Hepatocyte (in vitro differentiated cells): ENCODE data around the gene AVEN. TPM values are rescaled to one million over a fixed set of nuclear protein-coding genes. Genes with fewer than 3 reads are reported as not detected.

Experiments
- DNase-seq: peaks from one replicate; pipeline ENCODE4 v3.0.0-alpha.2; 2016; ENCODE audit warnings: low spot score
- H2AFZ ChIP-seq: fragments of 200-600 bp; sonication (generic); 2 replicates; pipeline ENCODE4 v1.6.0; 2016; ENCODE audit warnings: antibody characterized with exemption, mild to moderate bottlenecking
- H3K27ac ChIP-seq: fragments of 200-600 bp; sonication (generic); 2 replicates; pipeline ENCODE4 v1.5.1; 2016; ENCODE audit warnings: mild to moderate bottlenecking
- H3K27me3 ChIP-seq: fragments of 200-600 bp; sonication (generic); 2 replicates; pipeline ENCODE4 v1.6.1; 2016
- H3K36me3 ChIP-seq: fragments of 200-600 bp; sonication (generic); replicated peaks from 2 replicates; pipeline ENCODE4 v1.5.1; 2016; ENCODE audit warnings: low read depth; ENCODE audit not compliant: insufficient read depth
- H3K4me1 ChIP-seq: fragments of 200-600 bp; sonication (generic); 2 replicates; pipeline ENCODE4 v1.5.1; 2016; ENCODE audit warnings: mild to moderate bottlenecking, moderate library complexity; ENCODE audit not compliant: insufficient read depth
- H3K4me2 ChIP-seq: fragments of 200-600 bp; sonication (generic); 2 replicates; pipeline ENCODE4 v1.6.0; 2016
- H3K4me3 ChIP-seq: fragments of 200-600 bp; sonication (generic); 2 replicates; pipeline ENCODE4 v1.5.1; 2016; ENCODE audit warnings: mild to moderate bottlenecking
- H3K79me2 ChIP-seq: fragments of 200-600 bp; sonication (generic); 2 replicates; pipeline ENCODE4 v1.6.0; 2017; ENCODE audit warnings: mild to moderate bottlenecking
- H3K9me2 ChIP-seq: fragments of 200-600 bp; sonication (generic); replicated peaks from 2 replicates; pipeline ENCODE4 v1.6.0; 2017; ENCODE audit warnings: mild to moderate bottlenecking; ENCODE audit not compliant: insufficient read depth
- H3K9me3 ChIP-seq: fragments of 200-600 bp; sonication (generic); 2 replicates; pipeline ENCODE4 v1.5.1; 2016; ENCODE audit warnings: low read depth, mild to moderate bottlenecking
- H4K20me1 ChIP-seq: fragments of 200-600 bp; sonication (generic); 2 replicates; pipeline ENCODE4 v1.6.0; 2016; ENCODE audit warnings: mild to moderate bottlenecking; ENCODE audit not compliant: insufficient read depth, poor library complexity, severe bottlenecking
- EZH2 ChIP-seq: fragments of 200-600 bp; sonication (generic); IDR thresholded peaks from 2 replicates; pipeline ENCODE4 v1.6.1; 2016; ENCODE audit warnings: antibody characterized with exemption, mild to moderate bottlenecking, borderline replicate concordance
- EZH2phosphoT487 ChIP-seq: fragments of 200-600 bp; sonication (generic); IDR thresholded peaks from one replicate; pipeline ENCODE4 v1.6.1; 2018; ENCODE audit warnings: antibody characterized with exemption, mild to moderate bottlenecking, low read depth, moderate library complexity; ENCODE audit not compliant: unreplicated experiment, severe bottlenecking
- WGBS: methylation state at CpG from one replicate; pipeline ENCODE4 v1.1.6; 2016; ENCODE audit warnings: low lambda C conversion rate; ENCODE audit errors: missing lambda C conversion rate; 5-methylcytosine and 5-hydroxymethylcytosine counted together
- polyA plus RNA-seq: library from polyadenylated mRNA; unstranded; fragments of >200 nt; fragmentation: Nextera tagmentation; extraction: Ambion mirVana; gene quantifications from 2 replicates; pipeline ENCODE4 v1.2.1, GENCODE V29; 2016
- total RNA-seq: library from RNA; depleted of rRNA; stranded (reverse); fragments of >200 nt; gene quantifications from 2 replicates; pipeline ENCODE4 v1.2.3, GENCODE V29; 2014
- TF ChIP-seq, protein P1 (sequence below): fragments of 200-600 bp; sonication (generic); IDR thresholded peaks from 2 replicates; pipeline ENCODE4 v1.5.1; 2016; ENCODE audit warnings: antibody characterized with exemption, mild to moderate bottlenecking; ENCODE audit not compliant: poor library complexity

Gene AVEN
- total and polyA plus RNA-seq, 2 experiments from 2014 or later, result 14.8 to 16.4 TPM

- no peaks in the 10 kb centered on the region for H3K4me1 ChIP-seq
- H3K27me3 ChIP-seq, result no peaks in the 10 kb centered on the region
- no peaks in the 10 kb centered on the region for H4K20me1 ChIP-seq
- 90% methylated on average over 3 of the region's 3 CpGs for WGBS
- no peaks in the 10 kb centered on the region for H3K9me2 ChIP-seq
- TF ChIP-seq EZH2phosphoT487 (no peak), EZH2 (no peak)
- TF ChIP-seq, protein P1, sequence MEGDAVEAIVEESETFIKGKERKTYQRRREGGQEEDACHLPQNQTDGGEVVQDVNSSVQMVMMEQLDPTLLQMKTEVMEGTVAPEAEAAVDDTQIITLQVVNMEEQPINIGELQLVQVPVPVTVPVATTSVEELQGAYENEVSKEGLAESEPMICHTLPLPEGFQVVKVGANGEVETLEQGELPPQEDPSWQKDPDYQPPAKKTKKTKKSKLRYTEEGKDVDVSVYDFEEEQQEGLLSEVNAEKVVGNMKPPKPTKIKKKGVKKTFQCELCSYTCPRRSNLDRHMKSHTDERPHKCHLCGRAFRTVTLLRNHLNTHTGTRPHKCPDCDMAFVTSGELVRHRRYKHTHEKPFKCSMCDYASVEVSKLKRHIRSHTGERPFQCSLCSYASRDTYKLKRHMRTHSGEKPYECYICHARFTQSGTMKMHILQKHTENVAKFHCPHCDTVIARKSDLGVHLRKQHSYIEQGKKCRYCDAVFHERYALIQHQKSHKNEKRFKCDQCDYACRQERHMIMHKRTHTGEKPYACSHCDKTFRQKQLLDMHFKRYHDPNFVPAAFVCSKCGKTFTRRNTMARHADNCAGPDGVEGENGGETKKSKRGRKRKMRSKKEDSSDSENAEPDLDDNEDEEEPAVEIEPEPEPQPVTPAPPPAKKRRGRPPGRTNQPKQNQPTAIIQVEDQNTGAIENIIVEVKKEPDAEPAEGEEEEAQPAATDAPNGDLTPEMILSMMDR, result no peak
- H3K36me3 ChIP-seq, result no peaks in the 10 kb centered on the region
- no peak overlapping the region for H3K4me3 ChIP-seq
- no peaks in the 10 kb centered on the region for H3K9me3 ChIP-seq
- no peak overlapping the region for H2AFZ ChIP-seq
- H3K79me2 ChIP-seq, result no peaks in the 10 kb centered on the region
- H3K4me2 ChIP-seq, result no peak overlapping the region
- no peak for DNase-seq
- no peak overlapping the region for H3K27ac ChIP-seq
Measured at GRCh38 chr15:33860754-33861153, 178.2 kb downstream of the AVEN start.

- Histone ChIP-seq H3K4me1 (no peaks in the 10 kb centered on the region), H3K4me2 (no peak overlapping the region), H3K9me3 (no peaks in the 10 kb centered on the region), H4K20me1 (no peaks in the 10 kb centered on the region), H2AFZ (no peak overlapping the region), H3K27ac (no peak overlapping the region), H3K79me2 (no peaks in the 10 kb centered on the region), H3K27me3 (no peaks in the 10 kb centered on the region), H3K36me3 (no peaks in the 10 kb centered on the region), H3K9me2 (no peaks in the 10 kb centered on the region), H3K4me3 (no peak overlapping the region)
- TF ChIP-seq, protein P1, result no peak
- no peak for TF ChIP-seq EZH2
- no peak for TF ChIP-seq EZH2phosphoT487
- WGBS, result 84% methylated on average over 1 of the region's 1 CpG
- no peak for DNase-seq
Measured at GRCh38 chr15:33859992-33860545, 178.9 kb downstream of the AVEN start.

- Histone ChIP-seq H3K9me3 (no peaks in the 10 kb centered on the region), H3K9me2 (no peaks in the 10 kb centered on the region), H3K27ac (no peak overlapping the region), H3K4me1 (no peaks in the 10 kb centered on the region), H3K27me3 (no peaks in the 10 kb centered on the region), H3K4me2 (no peak overlapping the region), H3K79me2 (no peaks in the 10 kb centered on the region), H2AFZ (no peak overlapping the region), H3K4me3 (no peak overlapping the region), H3K36me3 (no peaks in the 10 kb centered on the region), H4K20me1 (no peaks in the 10 kb centered on the region)
- TF ChIP-seq EZH2phosphoT487 (no peak), EZH2 (no peak)
- TF ChIP-seq, protein P1, result no peak
- WGBS, result 92% methylated on average over 6 of the region's 6 CpGs
- no peak for DNase-seq
Measured at GRCh38 chr15:33858836-33859235, 180.2 kb downstream of the AVEN start.

DNA sequence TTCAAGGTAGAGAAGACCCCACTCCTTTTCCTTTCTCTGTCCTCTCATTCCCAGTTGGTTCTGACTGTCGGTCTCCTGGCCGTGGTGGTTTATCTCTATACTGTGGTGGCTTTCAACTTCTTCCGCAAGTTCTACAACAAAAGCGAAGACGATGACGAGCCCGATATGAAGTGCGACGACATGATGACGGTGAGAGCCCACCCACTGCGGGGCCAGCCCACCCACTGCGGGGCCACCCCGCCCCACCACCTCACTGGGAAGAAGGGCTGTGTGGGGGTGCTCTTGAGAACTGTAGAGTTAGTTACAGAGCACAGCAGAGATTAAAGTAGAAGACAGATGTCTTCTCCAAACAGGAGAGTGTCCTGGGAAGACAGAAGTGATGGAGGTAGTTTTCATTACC is 181.3 kb downstream of the AVEN start:
- DNase-seq, result no peak
- no peaks in the 10 kb centered on the region for H4K20me1 ChIP-seq
- 100% methylated on average over 10 of the region's 13 CpGs for WGBS

More for the DNA sequence above, 181.3 kb downstream of the AVEN start:
- Histone ChIP-seq H3K9me3 (no peaks in the 10 kb centered on the region), H3K4me3 (no peak overlapping the region), H3K27ac (no peak overlapping the region), H3K9me2 (no peaks in the 10 kb centered on the region), H3K36me3 (no peaks in the 10 kb centered on the region), H3K4me1 (peaks cover 7% of the 10 kb centered on the region), H3K79me2 (no peaks in the 10 kb centered on the region), H3K4me2 (no peak overlapping the region), H2AFZ (no peak overlapping the region), H3K27me3 (no peaks in the 10 kb centered on the region)
- no peak for TF ChIP-seq EZH2
- TF ChIP-seq EZH2phosphoT487, result no peak
- TF ChIP-seq, protein P1, result no peak
